ENCODE data around the gene INTS14. TPM values are rescaled to one million over a fixed set of nuclear protein-coding genes. Genes with fewer than 3 reads are reported as not detected.
A peak's percentile ranks its signal among the peaks of the same experiment; 100 is the strongest.

INTS14 gene
- total RNA-seq, 6 experiments from 2014 or later, result 15.3 to 19.8 (median 17.4) TPM

GRCh38 chr15:65595960-65596359 lies 15.0 kb downstream of the INTS14 start:
- 66% methylated on average over 3 of the region's 3 CpGs for WGBS (ENCODE audit: insufficient coverage, low coverage, low lambda C conversion rate, missing lambda C conversion rate)
- H3K36me3 ChIP-seq, result peaks cover 4 to 70% (median 26%) of the 10 kb centered on the region in 4 donors
- intact Hi-C loops (cut with DNase I), result no loop called here
- no peak overlapping the region for H3K4me3 ChIP-seq
- H3K9me3 ChIP-seq, result no peaks in the 10 kb centered on the region
- H3K4me1 ChIP-seq, result no peaks in the 10 kb centered on the region
- no peak for TF ChIP-seq POLR2A (IDR thresholded peaks at IDR 0.05)
- TF ChIP-seq CTCF (IDR thresholded peaks at IDR 0.05), result peak in 3 of 4 donors; percentile 11 to 27 (median 18)
- peak in 1 of 4 donors; percentile 34 for ATAC-seq
- DNase-seq, result no peak
- H3K27ac ChIP-seq, result no peak overlapping the region
- H3K27me3 ChIP-seq, result no peaks in the 10 kb centered on the region

- H3K27ac ChIP-seq, result no peak overlapping the region
Observed at GRCh38 chr15:65587094-65587493, 23.8 kb downstream of the INTS14 start.

DNA sequence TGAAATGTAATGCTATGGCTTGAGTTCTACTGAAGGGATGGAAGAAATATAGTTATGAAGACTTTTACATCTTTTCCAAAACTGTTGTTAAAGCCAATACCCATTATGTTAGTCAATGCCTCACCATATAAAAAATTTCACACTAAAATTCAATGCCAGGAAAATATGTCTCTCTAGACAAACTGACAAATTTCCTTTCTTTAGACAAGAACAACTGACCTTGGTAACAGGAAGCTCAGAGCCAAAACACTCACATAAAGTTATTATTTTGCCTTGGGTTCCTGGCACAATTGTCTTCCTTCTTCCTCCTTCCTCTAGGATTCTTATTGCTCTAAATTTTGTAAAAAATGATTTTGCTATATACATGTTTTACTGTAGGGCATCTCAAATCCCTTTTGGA lies 26.7 kb downstream of the INTS14 start:
- ATAC-seq (peak in 1 of 4 donors; percentile 29), DNase-seq (no peak)
- Histone ChIP-seq H3K4me3 (no peak overlapping the region), H3K27ac (no peak overlapping the region), H3K4me1 (no peaks in the 10 kb centered on the region), H3K27me3 (no peaks in the 10 kb centered on the region), H3K36me3 (peaks cover 0 to 62% (median 10%) of the 10 kb centered on the region in 4 donors), H3K9me3 (no peaks in the 10 kb centered on the region)
- no peak for TF ChIP-seq CTCF (IDR thresholded peaks at IDR 0.05)
- no peak for TF ChIP-seq POLR2A (IDR thresholded peaks at IDR 0.05)
- intact Hi-C loops (cut with DNase I), result no loop called here

More at GRCh38 chr15:65587094-65587493, 23.8 kb downstream of the INTS14 start:
- no peaks in the 10 kb centered on the region for H3K27me3 ChIP-seq
- WGBS (ENCODE audit: insufficient coverage, low coverage, low lambda C conversion rate, missing lambda C conversion rate), result 100% methylated on average over 1 of the region's 1 CpG
- peaks cover 0 to 68% (median 10%) of the 10 kb centered on the region in 4 donors for H3K36me3 ChIP-seq
- no peak overlapping the region for H3K4me3 ChIP-seq
- TF ChIP-seq CTCF (IDR thresholded peaks at IDR 0.05) (no peak), POLR2A (IDR thresholded peaks at IDR 0.05) (no peak)
- DNase-seq (no peak), ATAC-seq (no peak)
- no peaks in the 10 kb centered on the region for H3K4me1 ChIP-seq
- intact Hi-C loops (cut with DNase I), result no loop called here
- no peaks in the 10 kb centered on the region for H3K9me3 ChIP-seq

DNA sequence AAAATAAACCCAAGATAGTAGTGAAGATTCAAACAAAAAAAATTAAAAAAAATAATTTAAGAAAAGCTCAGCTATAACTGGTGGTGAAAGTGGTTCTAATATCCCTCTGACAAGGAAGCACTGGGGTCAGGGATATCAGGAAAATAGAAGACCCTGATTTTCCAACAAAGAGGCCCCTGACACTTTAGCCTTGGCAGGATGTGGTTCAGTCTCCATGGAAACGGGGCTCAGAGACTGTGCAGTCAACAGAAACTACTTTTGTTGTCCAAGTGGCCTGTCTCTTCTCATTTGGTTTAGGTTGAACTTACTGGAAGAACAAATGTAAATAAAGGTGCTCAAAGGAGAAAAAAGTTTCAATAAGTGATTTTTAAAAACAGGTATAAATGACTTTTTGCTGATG lies 27.2 kb downstream of the INTS14 start:
- 20% methylated on average over 1 of the region's 1 CpG for WGBS (ENCODE audit: insufficient coverage, low coverage, low lambda C conversion rate, missing lambda C conversion rate)
- H3K4me3 ChIP-seq, result no peak overlapping the region
- H3K27me3 ChIP-seq, result no peaks in the 10 kb centered on the region
- peaks cover 0 to 63% (median 10%) of the 10 kb centered on the region in 4 donors for H3K36me3 ChIP-seq
- intact Hi-C loops (cut with DNase I), result no loop called here
- H3K9me3 ChIP-seq, result no peaks in the 10 kb centered on the region
- no peaks in the 10 kb centered on the region for H3K4me1 ChIP-seq
- peak; percentile 28 to 60 (median 44) for ATAC-seq
- DNase-seq, result no peak
- no peak for TF ChIP-seq POLR2A (IDR thresholded peaks at IDR 0.05)
- TF ChIP-seq CTCF (IDR thresholded peaks at IDR 0.05), result no peak
- H3K27ac ChIP-seq, result no peak overlapping the region

- no peak overlapping the region for H3K4me3 ChIP-seq
- H3K9me3 ChIP-seq, result no peaks in the 10 kb centered on the region
- H3K27ac ChIP-seq, result no peak overlapping the region
- ATAC-seq (peak in 1 of 4 donors; percentile 45), DNase-seq (no peak)
- no peaks in the 10 kb centered on the region for H3K4me1 ChIP-seq
- H3K36me3 ChIP-seq, result peaks cover 0 to 38% (median 10%) of the 10 kb centered on the region in 4 donors
- intact Hi-C loops (cut with DNase I), result no loop called here
- H3K27me3 ChIP-seq, result no peaks in the 10 kb centered on the region
- TF ChIP-seq POLR2A (IDR thresholded peaks at IDR 0.05), result no peak
- no peak for TF ChIP-seq CTCF (IDR thresholded peaks at IDR 0.05)
Observed at GRCh38 chr15:65580287-65580686, 30.6 kb downstream of the INTS14 start.
